CD8-positive, alpha-beta memory T cell (primary cell): ENCODE results near the gene CUX1. TPM values are rescaled to one million over a fixed set of nuclear protein-coding genes. Genes with fewer than 3 reads are reported as not detected.
"Not testable (repeated sequence)": the region's sequence is repeated elsewhere in the genome, so short reads cannot be mapped to it uniquely, and the experiment has no call there.

Source experiments
- CTCF ChIA-PET: fragments of 350-600 bp; sonication (Branson Sonifier 250); formaldehyde crosslinking; loops from one replicate; lab custom pipeline; 2021; ENCODE audit warnings: antibody characterized with exemption; lab: Charles Lee
- POLR2A ChIA-PET: fragments of 350-600 bp; sonication (Branson Sonifier 250); formaldehyde crosslinking; loops from one replicate; lab custom pipeline; 2021; ENCODE audit warnings: antibody characterized with exemption; lab: Charles Lee
- DNase-seq, 5 donors: peaks; one replicate each; pipeline versions ENCODE4 v3.0.0 to v3.0.0-alpha.2; 2020 to 2022; ENCODE audit warnings: mixed read lengths in 1 of 5
- H3K27ac ChIP-seq: one replicate; pipeline ENCODE4 v1.7.0; 2013; ENCODE audit warnings: low read depth, mild to moderate bottlenecking, low read length, moderate library complexity
- H3K27me3 ChIP-seq: 2 replicates; pipeline ENCODE4 v1.7.0; 2013; ENCODE audit warnings: low read length, mild to moderate bottlenecking; ENCODE audit not compliant: insufficient read depth, poor library complexity, severe bottlenecking
- H3K36me3 ChIP-seq: 2 replicates; pipeline ENCODE4 v1.7.0; 2013; ENCODE audit warnings: mild to moderate bottlenecking, low read length, moderate library complexity; ENCODE audit not compliant: insufficient read depth
- H3K4me1 ChIP-seq: 2 replicates; pipeline ENCODE4 v1.7.0; 2013; ENCODE audit warnings: mild to moderate bottlenecking, low read length, moderate library complexity; ENCODE audit not compliant: insufficient read depth
- H3K4me3 ChIP-seq: 2 replicates; pipeline ENCODE4 v1.7.0; 2013; ENCODE audit warnings: mild to moderate bottlenecking, low read length
- H3K9me3 ChIP-seq: 2 replicates; pipeline ENCODE4 v1.7.0; 2013; ENCODE audit warnings: mild to moderate bottlenecking, low read length
- H3K27ac Mint-ChIP-seq, 8 donors: one replicate each; pipeline ENCODE4 v1.8.0; 2020 to 2021; ENCODE audit warnings: mixed read lengths in 8 of 8, mild to moderate bottlenecking in 6 of 8, inconsistent platforms in 3 of 8, moderate library complexity in 3 of 8
- H3K27me3 Mint-ChIP-seq, 2 donors: one replicate each; pipeline ENCODE4 v1.8.0; 2020 to 2021; ENCODE audit warnings: mixed read lengths in 2 of 2, mild to moderate bottlenecking in 1 of 2, moderate library complexity in 1 of 2
- H3K36me3 Mint-ChIP-seq, 3 donors: one replicate each; pipeline ENCODE4 v1.8.0; 2020 to 2021; ENCODE audit warnings: mixed read lengths in 3 of 3, inconsistent platforms in 1 of 3, mild to moderate bottlenecking in 1 of 3
- H3K4me1 Mint-ChIP-seq, 3 donors: one replicate each; pipeline ENCODE4 v1.8.0; 2020 to 2021; ENCODE audit warnings: mixed read lengths in 3 of 3, inconsistent platforms in 1 of 3, mild to moderate bottlenecking in 1 of 3
- H3K4me3 Mint-ChIP-seq, 7 donors: one replicate each; pipeline ENCODE4 v1.8.0; 2020 to 2021; ENCODE audit warnings: mixed read lengths in 7 of 7, mild to moderate bottlenecking in 6 of 7, moderate library complexity in 4 of 7, inconsistent platforms in 2 of 7
- H3K9me3 Mint-ChIP-seq, 5 donors: one replicate each; pipeline ENCODE4 v1.8.0; 2020 to 2022; ENCODE audit warnings: mixed read lengths in 5 of 5, mild to moderate bottlenecking in 3 of 5, moderate library complexity in 2 of 5, inconsistent platforms in 1 of 5
- polyA plus RNA-seq: library from polyadenylated mRNA; unstranded; fragments of 300-500 nt; fragmentation: Illumina TruSeq; gene quantifications from one replicate; pipeline ENCODE4 v1.2.3, GENCODE V29; 2021
- total RNA-seq, 2 experiments: library from RNA; stranded (reverse); gene quantifications; one replicate each; pipeline ENCODE4 v1.2.3, GENCODE V29; 2021

CUX1 gene
- total and polyA plus RNA-seq, 3 experiments from 2014 or later: 23.2 to 26.4 (median 23.6) TPM

- Histone ChIP-seq H3K9me3 (no peaks in the 10 kb centered on the region), H3K36me3 (no peaks in the 10 kb centered on the region), H3K27ac (no peak overlapping the region), H3K27me3 (no peaks in the 10 kb centered on the region), H3K4me3 (no peak overlapping the region), H3K4me1 (no peaks in the 10 kb centered on the region)
- H3K36me3 Mint-ChIP-seq: peaks cover 0 to 36% (median 11%) of the 10 kb centered on the region in 3 donors
- no peak overlapping the region for H3K4me3 Mint-ChIP-seq
- H3K27ac Mint-ChIP-seq: no peak overlapping the region
- ChIA-PET CTCF (interaction anchor here (0.8 kb wide), 1 partner anchor 19 kb away, joined by 3 read pairs; no protein-coding TSS in a partner anchor), POLR2A (no interaction called here)
- H3K27me3 Mint-ChIP-seq: no peaks in the 10 kb centered on the region
- peaks cover 5 to 12% (median 8%) of the 10 kb centered on the region in 3 donors for H3K4me1 Mint-ChIP-seq
- no peak for DNase-seq
- no peaks in the 10 kb centered on the region for H3K9me3 Mint-ChIP-seq
Observed at GRCh38 chr7:101921061-101921460, 103.6 kb downstream of the CUX1 start.

GRCh38 chr7:101921546-101922489 lies 104.4 kb downstream of the CUX1 start:
- H3K4me1 ChIP-seq, H3K9me3 Mint-ChIP-seq, H3K27me3 Mint-ChIP-seq, DNase-seq, H3K36me3 ChIP-seq, H3K4me3 ChIP-seq, H3K9me3 ChIP-seq, H3K27ac Mint-ChIP-seq, H3K27ac ChIP-seq, POLR2A ChIA-PET, H3K27me3 ChIP-seq, H3K4me3 Mint-ChIP-seq: not testable (repeated sequence)
- CTCF ChIA-PET: interaction anchor here (0.8 kb wide), 1 partner anchor 20 kb away, joined by 3 read pairs; no protein-coding TSS in a partner anchor
- H3K36me3 Mint-ChIP-seq: peaks cover 4 to 28% (median 7%) of the 10 kb centered on the region in 3 donors
- peaks cover 6 to 12% (median 8%) of the 10 kb centered on the region in 3 donors for H3K4me1 Mint-ChIP-seq

GRCh38 chr7:101922631-101923601 lies 105.5 kb downstream of the CUX1 start:
- no peak overlapping the region for H3K4me3 Mint-ChIP-seq
- no peaks in the 10 kb centered on the region for H3K27me3 Mint-ChIP-seq
- Histone ChIP-seq H3K27ac (no peak overlapping the region), H3K9me3 (no peaks in the 10 kb centered on the region), H3K4me3 (no peak overlapping the region), H3K27me3 (no peaks in the 10 kb centered on the region), H3K36me3 (no peaks in the 10 kb centered on the region), H3K4me1 (no peaks in the 10 kb centered on the region)
- H3K9me3 Mint-ChIP-seq: no peaks in the 10 kb centered on the region
- DNase-seq: no peak
- H3K4me1 Mint-ChIP-seq: peaks cover 7 to 12% (median 8%) of the 10 kb centered on the region in 3 donors
- peaks cover 5 to 18% (median 6%) of the 10 kb centered on the region in 3 donors for H3K36me3 Mint-ChIP-seq
- CTCF ChIA-PET: no interaction called here
- H3K27ac Mint-ChIP-seq: peak overlapping the region in 1 of 8 donors; percentile 70
- POLR2A ChIA-PET: no interaction called here

- Mint-ChIP-seq H3K27me3 (no peaks in the 10 kb centered on the region), H3K27ac (peak overlapping the region in 1 of 8 donors; percentile 52), H3K36me3 (peaks cover 5 to 12% (median 6%) of the 10 kb centered on the region in 3 donors), H3K4me1 (peaks cover 7 to 12% (median 8%) of the 10 kb centered on the region in 3 donors), H3K4me3 (no peak overlapping the region), H3K9me3 (no peaks in the 10 kb centered on the region)
- ChIA-PET CTCF (no interaction called here), POLR2A (no interaction called here)
- no peaks in the 10 kb centered on the region for H3K9me3 ChIP-seq
- DNase-seq: no peak
- no peaks in the 10 kb centered on the region for H3K36me3 ChIP-seq
- no peak overlapping the region for H3K4me3 ChIP-seq
- H3K4me1 ChIP-seq: no peaks in the 10 kb centered on the region
- H3K27ac ChIP-seq: no peak overlapping the region
- no peaks in the 10 kb centered on the region for H3K27me3 ChIP-seq
Observed at GRCh38 chr7:101923602-101923985, 106.2 kb downstream of the CUX1 start.

GRCh38 chr7:101924171-101924570 lies 106.7 kb downstream of the CUX1 start:
- Histone ChIP-seq H3K27ac (no peak overlapping the region), H3K36me3 (no peaks in the 10 kb centered on the region), H3K4me1 (no peaks in the 10 kb centered on the region), H3K9me3 (no peaks in the 10 kb centered on the region), H3K27me3 (no peaks in the 10 kb centered on the region), H3K4me3 (no peak overlapping the region)
- no peak for DNase-seq
- no peak overlapping the region for H3K4me3 Mint-ChIP-seq
- H3K27me3 Mint-ChIP-seq: no peaks in the 10 kb centered on the region
- ChIA-PET CTCF (no interaction called here), POLR2A (no interaction called here)
- H3K4me1 Mint-ChIP-seq: peaks cover 7 to 12% (median 9%) of the 10 kb centered on the region in 3 donors
- no peaks in the 10 kb centered on the region for H3K9me3 Mint-ChIP-seq
- H3K36me3 Mint-ChIP-seq: peaks cover 3 to 9% (median 6%) of the 10 kb centered on the region in 3 donors
- H3K27ac Mint-ChIP-seq: no peak overlapping the region

GRCh38 chr7:101926265-101926664 lies 108.8 kb downstream of the CUX1 start:
- POLR2A ChIA-PET: no interaction called here
- Mint-ChIP-seq H3K27me3 (no peaks in the 10 kb centered on the region), H3K9me3 (no peaks in the 10 kb centered on the region), H3K4me3 (no peak overlapping the region), H3K36me3 (peaks cover 3 to 6% (median 3%) of the 10 kb centered on the region in 3 donors), H3K27ac (no peak overlapping the region), H3K4me1 (peaks cover 7 to 11% (median 10%) of the 10 kb centered on the region in 3 donors)
- Histone ChIP-seq H3K4me1 (no peaks in the 10 kb centered on the region), H3K36me3 (no peaks in the 10 kb centered on the region), H3K27ac (no peak overlapping the region), H3K27me3 (no peaks in the 10 kb centered on the region), H3K9me3 (no peaks in the 10 kb centered on the region), H3K4me3 (no peak overlapping the region)
- CTCF ChIA-PET: no interaction called here
- DNase-seq: no peak

- Mint-ChIP-seq H3K27me3 (no peaks in the 10 kb centered on the region), H3K4me1 (peaks cover 6 to 11% (median 10%) of the 10 kb centered on the region in 3 donors), H3K27ac (no peak overlapping the region), H3K9me3 (no peaks in the 10 kb centered on the region), H3K4me3 (no peak overlapping the region), H3K36me3 (peaks cover 3 to 6% (median 3%) of the 10 kb centered on the region in 3 donors)
- Histone ChIP-seq H3K4me3 (no peak overlapping the region), H3K27ac (no peak overlapping the region), H3K27me3 (no peaks in the 10 kb centered on the region), H3K4me1 (no peaks in the 10 kb centered on the region), H3K9me3 (no peaks in the 10 kb centered on the region), H3K36me3 (no peaks in the 10 kb centered on the region)
- DNase-seq: no peak
- POLR2A ChIA-PET: no interaction called here
- CTCF ChIA-PET: no interaction called here
Observed at GRCh38 chr7:101927389-101927788, 110.0 kb downstream of the CUX1 start.
